Measurements from ENCODE around the gene FAM241A. TPM values are rescaled to one million over a fixed set of nuclear protein-coding genes. Genes with fewer than 3 reads are reported as not detected.

Gene FAM241A
- total and polyA plus RNA-seq, 2 donors (not counting 3 experiments of a cell fraction or from before 2014, with no cell fraction given) = 3.2 to 9.1 TPM

GRCh38 chr4:112230879-112231778 lies 85.9 kb downstream of the FAM241A start:
- peak overlapping the region; percentile 80 for H3K9ac ChIP-seq (replicated peaks; ENCODE audit: extremely low read depth, insufficient read depth, low read length)
- intact Hi-C loops (cut with micrococcal nuclease) = loop anchor here (1.0 to 5.0 kb wide), 9 partner anchors 17 to 1699 kb away; partner anchors contain the start of genes TIFA and ZGRF1
- H3K4me3 ChIP-seq (replicated peaks in 1 of 3; ENCODE audit: insufficient read depth in 1 of 3, low read depth in 1 of 3, low read length in 3 of 3) = peak overlapping the region; percentile 65 to 98 (median 95)
- peak; percentile 90 for FAIRE-seq
- no peaks in the 10 kb centered on the region for H3K36me3 ChIP-seq (ENCODE audit: control insufficient read depth in 2 of 2, extremely low read depth in 1 of 2, insufficient read depth in 2 of 2, low read length in 2 of 2)
- H4K20me1 ChIP-seq (replicated peaks; ENCODE audit: control insufficient read depth, extremely low read depth, insufficient read depth, low read length) = no peaks in the 10 kb centered on the region
- H3K27ac ChIP-seq (ENCODE audit: insufficient read depth, low read depth, low read length) = peak overlapping the region; percentile 77
- H3K4me1 ChIP-seq (ENCODE audit: control insufficient read depth, extremely low read depth, insufficient read depth, low read length) = peaks cover 33% of the 10 kb centered on the region
- TF ChIP-seq POLR2A (IDR thresholded peaks at IDR 0.05; ENCODE audit: low read depth, low read length) = no peak
- TF ChIP-seq EZH2 (IDR thresholded peaks at IDR 0.05; ENCODE audit: borderline replicate concordance, low read depth, low read length, severe bottlenecking) = no peak
- no peak for TF ChIP-seq CTCF (IDR thresholded peaks at IDR 0.05; ENCODE audit: extremely low read depth in 1 of 2, insufficient read depth in 1 of 2, low read depth in 1 of 2, low read length in 2 of 2)
- TF ChIP-seq MYC (IDR thresholded peaks at IDR 0.05; ENCODE audit: low read depth, low read length) = no peak
- no peak for TF ChIP-seq GATA2 (IDR thresholded peaks at IDR 0.05; ENCODE audit: insufficient read depth, insufficient read length, low read depth, low read length)
- TF ChIP-seq MAX (IDR thresholded peaks at IDR 0.05; ENCODE audit: insufficient read depth, insufficient read length) = peak; percentile 6
- no peak for TF ChIP-seq FOS (IDR thresholded peaks at IDR 0.05; ENCODE audit: borderline replicate concordance, insufficient read depth, low read length)
- TF ChIP-seq JUN (IDR thresholded peaks at IDR 0.05; ENCODE audit: borderline replicate concordance, insufficient read depth, insufficient read length, low read depth) = no peak
- TF ChIP-seq POLR2AphosphoS5 (IDR thresholded peaks at IDR 0.05; ENCODE audit: insufficient read depth, low read depth, low read length) = peak; percentile 49
- H3K79me2 ChIP-seq (ENCODE audit: control insufficient read depth, insufficient read depth, low read length) = peaks cover 30% of the 10 kb centered on the region
- dilution Hi-C loops (cut with MboI; ENCODE audit: extremely low pct_ligation_motif_present, low sequenced_read_pairs) = no loop called here
- H3K27me3 ChIP-seq (ENCODE audit: control insufficient read depth in 2 of 2, insufficient read depth in 2 of 2, low read length in 2 of 2) = no peaks in the 10 kb centered on the region
- POLR2A ChIA-PET = interaction anchor here (1.5 kb wide), 1 partner anchor 147 kb away, joined by 4 read pairs; no protein-coding TSS in a partner anchor
- H2AFZ ChIP-seq (ENCODE audit: low read depth, low read length) = peak overlapping the region; percentile 84
- H3K4me2 ChIP-seq (ENCODE audit: insufficient read depth, low read length) = peak overlapping the region; percentile 98
- DNase-seq (ENCODE audit: low read depth, low spot score) = peak; percentile 98
- CTCF ChIA-PET = interaction anchor here (1.0 to 7.0 kb wide), 6 partner anchors 16 to 147 kb away, joined by 3 to 191 read pairs (median 8); no protein-coding TSS in a partner anchor
- BruUV-seq (replicated peaks) = TSS peak; percentile 70
- no peaks in the 10 kb centered on the region for H3K9me1 ChIP-seq (replicated peaks; ENCODE audit: control insufficient read depth, extremely low read depth, insufficient read depth, low read length)
- H3K9me3 ChIP-seq (replicated peaks; ENCODE audit: control insufficient read depth, insufficient read depth, low read length) = no peaks in the 10 kb centered on the region

Measured in endothelial cell of umbilical vein (primary cell).